Endometrial microvascular endothelial cells (primary cell): ENCODE data around the gene AKT2. TPM values are rescaled to one million over a fixed set of nuclear protein-coding genes. Genes with fewer than 3 reads are reported as not detected.
"Not testable (repeated sequence)": the region's sequence is repeated elsewhere in the genome, so short reads cannot be mapped to it uniquely, and the experiment has no call there.

Experiments used
- in situ Hi-C: cut with HindIII; loops from 2 replicates; pipeline ENCODE4 v1.10.0; 2017; ENCODE audit warnings: low sequenced_read_pairs, low pct_unique_long_range_greater_than_20kb; ENCODE audit errors: inconsistent ontology term
- total RNA-seq: library from RNA; depleted of rRNA; stranded (reverse); fragments of >200 nt; gene quantifications from one replicate; pipeline ENCODE4 v1.2.3, GENCODE V29; 2015; ENCODE audit errors: inconsistent ontology term

Gene AKT2
- 26.2 TPM for total RNA-seq

GRCh38 chr19:40284501-40285352, at the start of gene AKT2:
Gene AKT2, minus strand, starts transcription at chr19:40285345. Its CDS starts 20,078 bp downstream, at chr19:40265267.
- in situ Hi-C loops = no loop called here

GRCh38 chr19:40333083-40333482, 47.9 kb upstream of the AKT2 start:
- in situ Hi-C loops = not testable (repeated sequence)

DNA sequence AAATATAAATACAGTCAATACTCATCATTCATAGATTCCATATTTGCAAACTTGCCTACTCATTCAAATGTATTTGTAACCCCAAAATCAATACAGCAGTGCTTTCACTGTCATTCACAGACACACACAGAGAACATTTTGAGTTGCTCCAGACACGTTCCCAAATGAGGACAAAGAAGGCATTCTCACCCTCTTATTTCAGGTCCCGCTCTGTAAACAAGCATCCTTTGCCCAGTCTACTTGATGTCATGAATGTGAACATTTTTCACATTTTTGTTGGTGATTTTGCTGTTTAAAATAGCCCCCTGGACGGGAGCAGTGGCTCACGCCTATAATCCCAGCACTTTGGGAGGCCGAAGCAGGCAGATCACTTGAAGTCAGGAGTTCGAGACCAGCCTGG, 47.5 kb upstream of the AKT2 start:
- in situ Hi-C loops = no loop called here

GRCh38 chr19:40331052-40331451, 45.9 kb upstream of the AKT2 start:
- in situ Hi-C loops = no loop called here

- in situ Hi-C loops = no loop called here
Observed at GRCh38 chr19:40326201-40326600, 41.1 kb upstream of the AKT2 start.

GRCh38 chr19:40323705-40324104, 38.6 kb upstream of the AKT2 start:
- in situ Hi-C loops = no loop called here

GRCh38 chr19:40322951-40323615, 37.9 kb upstream of the AKT2 start:
- in situ Hi-C loops = no loop called here

DNA sequence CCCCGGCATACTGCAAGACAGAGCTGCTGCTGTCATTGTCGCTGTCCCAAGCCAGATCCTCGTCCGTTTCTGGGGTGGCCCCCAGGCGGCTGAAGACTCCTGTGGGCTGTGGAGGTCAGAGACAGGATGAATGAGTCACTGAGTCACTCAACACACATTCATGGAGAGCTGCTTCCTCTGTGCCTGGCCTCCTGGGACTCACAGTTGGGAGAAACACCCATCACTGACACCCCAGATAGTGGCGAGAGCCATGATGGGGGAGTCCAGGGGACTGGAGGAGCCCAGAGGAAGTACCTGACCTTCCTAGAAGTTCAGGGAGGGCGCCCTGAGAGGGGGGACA, 37.1 kb upstream of the AKT2 start:
- in situ Hi-C loops = no loop called here

DNA sequence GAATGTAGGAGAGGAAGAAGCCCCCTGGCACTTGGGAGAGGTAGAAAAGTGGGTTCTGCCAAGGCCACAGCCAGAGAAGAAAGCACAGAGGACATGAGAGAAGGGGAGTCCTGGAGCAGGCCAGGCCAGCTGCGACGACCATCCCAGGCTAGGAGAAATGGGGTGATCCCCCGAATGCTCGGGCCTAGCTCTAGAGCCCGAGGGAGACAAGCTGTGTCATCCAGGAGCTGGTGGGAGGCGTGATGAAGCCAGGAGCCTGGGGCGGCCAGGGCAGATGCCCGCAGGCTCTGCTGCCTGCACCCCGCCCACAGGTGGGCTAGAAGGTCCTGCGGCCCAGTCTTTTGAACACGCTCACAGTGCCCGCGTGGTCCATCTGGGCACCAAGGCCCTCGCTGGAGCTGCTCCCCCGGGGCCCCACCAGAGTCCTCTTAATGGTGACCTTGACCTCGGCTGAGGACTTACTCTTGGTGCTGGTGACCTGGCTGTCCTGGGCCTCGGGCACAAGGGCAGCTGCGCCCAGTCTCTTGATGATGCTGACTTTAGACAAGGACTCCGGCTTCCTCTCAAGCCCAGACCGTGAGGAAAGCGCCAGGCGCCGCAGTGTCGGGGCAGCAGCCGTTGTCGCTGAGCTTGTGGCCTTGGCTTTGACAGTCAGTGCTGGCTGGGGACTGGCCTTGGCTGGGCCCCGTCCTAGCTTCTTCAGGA, 36.6 kb upstream of the AKT2 start:
- in situ Hi-C loops = no loop called here

- in situ Hi-C loops = no loop called here
Observed at GRCh38 chr19:40321076-40321475, 35.9 kb upstream of the AKT2 start.

DNA sequence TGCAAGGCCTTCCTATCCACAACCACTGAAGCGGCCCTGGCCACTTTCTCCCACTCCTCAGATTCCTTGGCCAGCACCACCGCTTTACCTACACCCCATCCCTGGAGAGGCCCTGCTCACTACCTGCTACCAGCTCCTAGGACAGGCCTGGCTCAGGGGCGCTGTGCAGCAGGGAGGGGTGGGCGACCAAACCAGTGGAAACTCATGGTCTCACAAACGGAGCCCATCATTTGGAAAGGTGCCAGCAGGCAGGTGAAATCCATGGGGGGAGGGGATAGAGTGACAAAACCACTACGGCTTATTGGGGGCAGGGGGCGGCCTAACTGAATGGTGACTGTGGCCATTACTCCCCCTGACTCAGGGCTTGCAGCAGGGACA, 35.4 kb upstream of the AKT2 start:
- in situ Hi-C loops = no loop called here

- in situ Hi-C loops = no loop called here
Observed at GRCh38 chr19:40317338-40317737, 32.2 kb upstream of the AKT2 start.

- in situ Hi-C loops = no loop called here
Observed at GRCh38 chr19:40315812-40316470, 30.8 kb upstream of the AKT2 start.

DNA sequence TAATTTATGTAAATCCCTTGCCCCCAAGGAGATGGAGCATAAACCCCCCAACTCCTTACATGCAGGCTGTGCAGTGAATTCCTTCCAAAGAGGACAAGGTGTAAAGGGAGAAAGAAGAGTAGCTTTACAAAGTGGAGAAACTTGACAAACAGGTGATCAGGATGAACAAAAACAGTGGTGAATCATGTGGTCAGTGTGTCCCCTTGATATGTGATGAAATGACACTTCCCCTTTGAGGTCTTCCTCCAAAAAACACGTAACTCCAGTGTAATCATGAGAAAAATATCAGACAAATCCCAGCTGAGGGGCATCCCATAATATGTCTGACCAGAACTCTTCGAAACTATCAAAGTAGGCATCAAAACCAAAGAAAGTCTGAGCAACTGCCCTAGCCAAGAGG, 29.5 kb upstream of the AKT2 start:
- in situ Hi-C loops = no loop called here

DNA sequence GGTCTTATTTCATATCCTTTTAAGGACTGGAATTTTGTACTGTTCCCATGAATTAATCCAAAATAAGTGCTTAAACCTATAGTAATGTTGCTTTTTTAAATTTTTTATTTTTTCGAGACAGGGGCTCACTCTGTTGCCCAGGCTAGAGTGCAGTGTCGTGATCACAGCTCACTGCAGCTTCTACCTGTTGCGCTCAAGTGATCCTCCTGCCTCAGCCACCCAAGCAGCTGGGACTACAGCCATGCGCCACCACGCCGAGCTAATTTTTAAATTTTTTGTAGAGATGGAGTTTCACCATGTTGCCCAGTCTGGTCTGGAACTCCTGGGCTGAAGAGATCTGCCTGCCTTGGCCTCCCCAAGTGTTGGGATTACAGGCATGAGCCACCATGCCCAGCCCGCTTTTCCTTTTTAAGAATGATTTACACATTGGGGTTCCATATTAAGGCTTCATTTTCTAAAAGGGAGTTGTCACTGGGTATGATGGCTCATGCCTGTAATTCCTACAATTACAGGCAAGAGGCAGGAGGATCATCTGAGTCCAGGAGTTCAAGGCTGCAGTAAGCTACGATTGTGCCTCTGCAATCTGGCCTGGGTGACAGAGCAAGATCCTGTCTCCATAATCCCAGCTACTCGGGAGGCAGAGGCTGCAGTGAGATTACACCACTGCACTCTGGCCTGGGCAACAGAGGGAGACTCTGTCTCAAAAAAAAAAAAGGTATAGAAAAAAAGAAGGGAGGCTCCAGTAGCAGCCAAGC, 28.3 kb upstream of the AKT2 start:
- in situ Hi-C loops = no loop called here

DNA sequence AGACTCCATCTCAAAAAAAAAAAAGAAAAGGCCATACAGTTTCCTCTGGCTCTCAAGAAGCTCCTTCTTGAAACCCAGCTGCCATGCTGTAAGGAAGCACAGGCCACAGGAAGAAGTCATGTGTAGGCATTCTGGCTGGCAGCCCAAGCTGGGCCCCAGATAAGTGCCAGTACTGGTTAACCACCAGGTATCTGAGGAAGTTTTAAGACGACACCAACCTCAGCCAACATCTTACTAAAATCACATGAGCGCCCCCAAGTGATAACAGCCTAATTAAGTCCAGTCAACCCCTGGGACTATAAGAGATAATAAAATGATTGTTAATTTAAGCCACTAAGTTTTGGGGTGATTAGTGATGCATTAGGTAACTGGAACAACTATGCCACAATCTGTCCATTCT, 27.4 kb upstream of the AKT2 start:
- in situ Hi-C loops = no loop called here

DNA sequence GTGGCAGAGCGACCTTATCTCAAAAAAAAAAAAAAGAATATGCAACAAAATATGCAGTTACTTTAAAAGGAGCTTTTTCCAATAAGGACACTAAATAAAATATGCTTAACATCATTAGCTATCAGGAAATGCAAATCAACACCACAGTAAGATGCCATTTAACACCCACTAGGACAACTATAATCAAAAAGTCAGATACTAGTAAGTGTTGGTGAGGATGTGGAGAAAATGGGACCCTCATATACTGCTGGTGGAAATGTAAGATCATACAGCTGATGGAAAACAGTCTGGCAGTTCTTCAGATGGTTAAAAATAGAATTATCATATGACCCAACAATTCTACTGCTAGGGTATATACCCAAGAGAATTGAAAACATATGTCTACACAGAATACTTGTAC, 24.5 kb upstream of the AKT2 start:
- in situ Hi-C loops = no loop called here

DNA sequence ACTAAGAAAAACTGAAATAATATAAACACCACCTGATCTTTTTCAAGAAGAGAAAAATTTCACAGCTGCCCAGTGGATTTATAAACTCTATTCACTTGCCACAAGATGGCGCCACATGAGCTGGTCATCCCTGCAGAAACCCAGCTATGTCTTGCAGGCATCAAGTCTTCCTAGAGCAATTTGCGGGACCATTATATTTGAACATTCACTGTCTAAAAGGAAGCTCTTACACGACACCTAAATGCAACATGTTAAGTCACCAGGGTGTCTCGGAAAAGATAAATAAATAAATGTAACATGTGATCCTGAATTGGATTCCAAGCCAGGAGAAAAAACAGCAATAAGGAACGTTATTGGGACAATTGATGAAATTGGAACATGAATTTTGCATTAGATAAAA, 20.3 kb upstream of the AKT2 start:
- in situ Hi-C loops = no loop called here

GRCh38 chr19:40304306-40304705, 19.2 kb upstream of the AKT2 start:
- in situ Hi-C loops = no loop called here
